ENCODE measurements around the gene MORC1.
"Not testable (repeated sequence)": the region's sequence is repeated elsewhere in the genome, so short reads cannot be mapped to it uniquely, and the experiment has no call there.

The MORC1 gene

DNA sequence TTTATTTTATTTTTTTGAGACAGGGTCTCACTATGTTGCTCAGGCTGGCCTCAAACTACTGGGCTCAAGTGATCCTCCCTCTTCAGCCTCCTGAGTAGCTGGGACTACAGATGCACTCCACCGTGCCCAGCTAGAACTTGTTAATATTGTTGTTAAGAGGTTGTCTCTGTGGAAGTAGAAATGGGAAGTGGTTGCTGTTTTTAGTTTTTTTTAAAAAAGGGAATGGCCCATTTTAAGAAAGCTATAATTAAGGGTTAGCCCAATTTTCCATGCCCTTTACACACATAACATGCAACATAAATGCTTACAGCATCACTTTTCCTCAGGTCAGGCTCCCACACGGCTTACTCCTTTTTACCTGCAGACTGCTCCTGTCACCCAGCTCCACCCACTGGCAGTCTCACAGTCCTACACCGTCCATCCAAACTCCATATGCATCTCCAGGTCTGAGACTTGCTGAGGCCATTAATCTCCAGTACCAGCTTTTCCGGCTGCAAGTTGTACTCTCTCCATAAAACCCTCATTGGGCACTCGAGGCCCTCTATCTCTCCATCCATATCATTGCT, 19.8 kb downstream of the MORC1 start:
- DNase-seq = no peak

DNA sequence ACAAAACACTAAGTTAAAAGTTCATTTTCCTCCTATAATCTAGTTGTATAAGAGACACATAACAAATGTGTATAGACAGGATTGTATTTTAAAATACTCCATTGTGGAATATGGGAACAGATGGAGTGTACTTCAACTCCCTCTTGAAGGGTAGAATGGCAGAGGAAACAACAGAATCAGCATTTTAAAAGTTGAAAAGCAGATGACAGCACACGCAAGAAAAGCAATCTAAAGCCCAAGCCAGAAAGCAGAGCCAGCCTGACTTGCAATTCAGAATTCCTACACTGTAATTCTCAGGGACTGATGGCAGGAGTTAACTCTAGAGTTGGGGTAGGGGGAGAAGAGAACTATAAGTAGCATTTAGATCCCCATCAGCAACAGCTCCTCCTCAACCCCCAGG, 22.8 kb downstream of the MORC1 start:
- no peak for DNase-seq

DNA sequence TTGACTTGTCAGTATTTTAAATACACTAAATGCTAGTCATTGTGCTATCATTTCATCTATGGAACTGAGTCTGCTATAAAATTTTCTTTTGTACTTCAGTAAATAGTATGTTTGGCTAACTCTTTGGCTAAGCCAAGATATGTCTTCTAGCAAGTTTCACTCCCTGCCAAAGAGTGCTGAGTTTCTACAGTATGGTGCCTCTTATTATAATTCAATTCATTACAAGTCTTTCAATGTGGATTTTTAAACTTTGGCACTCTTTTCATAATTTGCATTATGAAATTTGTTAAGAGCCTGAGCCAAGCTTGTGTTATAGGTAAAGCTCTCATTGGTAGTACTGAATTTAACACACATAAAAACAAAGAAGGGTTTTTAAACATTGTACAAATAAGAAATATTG, 24.4 kb downstream of the MORC1 start:
- no peak for DNase-seq

DNA sequence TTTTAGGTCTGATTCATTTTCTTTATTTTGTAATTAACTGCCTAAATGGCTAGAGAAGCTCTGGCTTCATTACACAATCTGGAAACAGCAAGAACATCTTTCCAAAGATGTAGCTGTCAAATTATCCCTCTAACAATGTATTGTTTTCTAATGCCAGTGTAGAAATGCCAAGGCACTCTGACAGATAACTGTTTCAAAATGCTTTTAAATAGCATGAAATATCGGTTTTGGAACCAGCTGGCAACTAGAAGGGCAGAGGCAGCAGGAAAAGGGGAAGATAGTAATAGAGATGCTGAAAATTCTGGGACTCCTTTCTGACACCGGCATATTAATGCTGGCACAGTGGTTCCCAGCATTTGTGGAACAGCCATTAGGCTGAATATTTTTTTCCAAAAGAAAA, 26.1 kb downstream of the MORC1 start:
- no peak for DNase-seq

DNA sequence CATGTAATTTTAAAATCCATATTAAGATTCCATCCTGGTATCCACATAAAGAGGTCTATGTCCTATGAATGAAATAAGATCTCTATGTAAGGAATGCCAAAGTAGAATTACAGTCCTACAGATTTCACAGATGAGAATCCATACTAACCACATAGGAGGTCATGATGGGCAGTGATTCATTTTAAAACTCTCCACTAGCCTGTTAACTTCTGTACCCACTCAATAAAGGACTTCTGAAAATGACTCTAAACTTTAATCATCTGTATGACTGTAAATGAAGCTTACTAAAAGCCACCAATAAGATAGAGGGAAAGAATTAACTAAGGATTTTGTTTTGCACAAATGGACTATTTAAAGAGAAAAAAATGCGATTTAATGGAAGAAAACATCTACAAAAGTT, 28.7 kb downstream of the MORC1 start:
- no peak for DNase-seq

DNA sequence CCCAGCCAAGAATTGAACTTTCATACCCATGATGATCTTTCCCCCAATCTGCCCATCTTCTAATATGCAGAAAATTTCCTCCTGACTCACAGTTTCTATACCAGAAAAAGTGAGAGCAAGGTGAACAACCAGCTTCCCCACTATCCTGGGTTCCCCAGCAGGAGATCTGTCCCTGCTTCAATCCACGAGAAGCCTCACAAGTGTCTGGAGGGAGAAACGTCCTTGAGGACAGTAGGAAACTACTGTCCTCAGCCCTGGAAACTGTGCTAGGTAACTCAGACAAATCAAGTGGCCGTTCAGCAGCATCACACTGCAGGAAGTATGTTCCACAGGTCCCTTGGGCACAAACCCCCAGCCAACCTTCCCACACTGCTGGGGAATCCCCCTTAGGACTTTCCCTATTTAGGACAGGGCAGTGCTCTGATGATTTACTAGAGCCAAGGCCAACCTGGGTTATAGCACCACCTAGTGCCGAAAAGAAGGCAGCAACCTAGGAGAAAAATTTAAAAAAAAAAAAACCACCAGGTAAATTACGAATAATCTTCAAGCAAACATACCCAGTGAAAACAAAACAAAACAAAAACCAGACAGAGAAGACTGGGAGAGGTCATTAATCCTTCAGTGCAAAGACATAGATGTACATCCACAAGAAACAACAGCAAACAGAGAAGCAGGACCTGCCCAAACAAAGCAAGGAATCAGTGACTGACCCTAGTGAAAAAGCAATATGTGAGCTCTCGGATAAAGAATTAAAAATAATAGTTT, 36.0 kb downstream of the MORC1 start:
- DNase-seq = no peak

DNA sequence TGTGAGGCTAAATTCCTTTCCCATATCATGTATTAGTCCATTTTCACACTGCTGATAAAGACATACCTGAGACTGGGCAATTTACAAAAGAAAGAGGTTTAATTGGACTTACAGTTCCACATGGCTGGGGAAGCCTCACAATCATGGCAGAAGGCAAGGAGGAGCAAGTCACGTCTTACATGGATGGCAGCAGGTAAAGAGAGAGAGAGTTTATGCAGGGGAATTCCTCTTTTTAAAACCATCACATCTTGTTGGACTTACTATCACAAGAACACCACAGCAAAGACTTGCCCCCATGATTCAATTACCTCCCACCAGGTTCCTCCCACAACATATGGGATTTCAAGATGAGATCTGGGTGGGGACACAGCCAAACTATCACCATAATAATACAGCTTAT, 37.8 kb downstream of the MORC1 start:
- DNase-seq = not testable (repeated sequence)

DNA sequence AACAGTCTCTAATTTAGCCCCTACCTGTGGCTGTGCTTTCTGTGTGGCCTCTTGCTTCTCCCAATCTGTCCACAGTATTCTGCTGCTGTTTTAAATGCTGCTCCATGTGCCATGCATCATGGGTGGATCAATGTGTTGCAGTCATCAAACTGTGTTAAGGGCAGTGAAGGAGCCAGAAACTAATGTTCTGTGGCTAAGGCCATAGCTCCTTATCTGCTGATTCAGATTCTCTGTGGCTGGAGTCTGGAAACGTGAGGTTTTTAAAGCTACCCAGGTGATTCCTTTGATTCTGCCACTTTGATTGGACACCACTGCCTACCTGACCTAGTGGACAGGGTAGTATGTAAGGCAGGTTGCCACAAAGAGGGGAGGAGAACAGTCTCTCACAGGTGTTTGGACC, 44.8 kb downstream of the MORC1 start:
- DNase-seq = no peak

DNA sequence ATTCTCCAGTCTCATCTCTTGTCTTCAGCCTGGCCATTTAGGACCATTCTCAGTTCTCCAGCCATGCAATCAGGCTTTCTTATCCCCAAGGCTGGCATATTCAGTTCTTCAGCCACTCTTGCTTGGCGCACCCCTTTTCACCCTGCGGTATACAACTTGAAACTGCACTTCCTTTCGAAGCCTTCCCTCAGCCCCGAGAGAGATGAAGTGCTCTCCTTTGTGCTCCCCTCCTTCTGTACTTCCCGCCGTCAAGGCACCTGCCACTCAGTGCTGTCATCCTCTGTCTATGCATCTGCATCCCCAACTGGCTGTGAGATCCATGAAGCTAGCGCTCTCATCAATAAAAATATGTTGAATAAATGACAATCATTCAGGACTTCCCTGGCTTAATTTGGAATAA, 45.7 kb downstream of the MORC1 start:
- no peak for DNase-seq

DNA sequence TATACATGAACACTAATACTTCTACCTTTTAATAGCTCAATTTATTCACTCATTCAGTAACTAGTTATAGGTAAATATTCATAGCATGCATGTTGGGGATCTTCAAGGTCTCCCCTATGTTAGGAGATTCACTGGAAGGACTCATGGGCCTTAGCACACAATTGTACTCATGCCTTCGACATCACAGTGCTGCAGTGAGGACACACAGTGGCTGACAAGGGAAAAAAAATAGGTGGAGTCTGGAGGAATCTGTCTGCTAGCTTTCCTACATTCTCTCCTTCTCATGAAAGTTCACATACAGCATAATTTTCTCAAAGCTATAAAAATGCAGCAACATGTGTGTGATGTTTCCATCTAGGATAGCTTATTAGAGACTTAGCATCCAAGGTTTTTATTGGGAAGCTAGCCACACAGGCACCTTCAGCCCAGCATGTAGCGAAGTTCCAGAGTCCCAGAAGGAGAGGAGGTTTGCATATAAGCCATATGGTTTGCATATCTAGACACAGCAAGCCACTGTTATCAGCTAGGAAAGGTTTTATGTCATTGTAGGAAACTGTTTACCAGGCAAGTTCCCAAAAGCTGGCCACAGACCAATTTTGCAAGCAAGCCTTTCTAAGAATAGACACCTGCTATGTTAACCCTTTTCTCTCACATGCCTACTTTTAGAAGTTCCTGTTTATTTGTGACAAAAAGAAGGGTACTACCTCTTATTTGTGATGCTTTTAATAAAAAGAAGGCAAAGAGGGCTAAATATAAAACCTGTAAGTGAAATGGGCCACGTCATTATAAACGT, 46.4 kb downstream of the MORC1 start:
- DNase-seq = no peak

DNA sequence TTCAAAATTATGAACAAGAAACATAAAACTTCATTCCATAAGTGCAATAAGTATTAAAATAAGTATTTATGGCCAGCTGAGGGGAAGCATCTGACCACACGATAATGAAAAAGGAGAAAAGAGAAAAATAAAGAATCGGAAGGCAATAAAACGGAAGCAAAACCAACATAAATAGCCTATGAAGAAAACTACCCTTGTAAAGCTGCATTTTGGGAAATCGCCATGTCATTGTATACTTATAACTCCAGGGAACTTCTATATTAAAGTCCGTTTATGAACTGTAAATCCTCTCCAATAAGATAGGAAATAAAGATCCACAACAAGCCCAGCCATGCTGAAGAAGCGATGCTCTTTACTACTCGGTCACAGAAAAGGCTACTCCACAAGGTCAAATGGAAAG, 47.7 kb downstream of the MORC1 start:
- no peak for DNase-seq

DNA sequence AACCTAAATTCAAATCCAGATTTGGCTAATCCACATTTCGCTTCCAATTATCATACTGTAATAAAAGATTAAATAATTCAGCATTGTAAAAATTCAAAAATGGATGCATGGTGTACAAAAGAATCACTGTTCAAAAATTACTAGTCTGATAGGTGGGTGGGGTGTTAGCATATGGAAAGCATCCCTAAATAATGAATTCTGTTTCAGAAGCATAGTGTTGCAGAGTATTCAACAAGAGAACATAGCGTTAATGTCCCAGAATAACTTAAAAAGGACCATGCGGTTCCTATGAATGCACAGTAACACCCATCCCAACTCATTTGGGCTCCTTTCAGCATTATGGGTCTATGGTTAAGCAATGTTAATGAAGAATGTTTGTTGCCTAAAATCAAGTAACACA, 51.1 kb downstream of the MORC1 start:
- DNase-seq = no peak

DNA sequence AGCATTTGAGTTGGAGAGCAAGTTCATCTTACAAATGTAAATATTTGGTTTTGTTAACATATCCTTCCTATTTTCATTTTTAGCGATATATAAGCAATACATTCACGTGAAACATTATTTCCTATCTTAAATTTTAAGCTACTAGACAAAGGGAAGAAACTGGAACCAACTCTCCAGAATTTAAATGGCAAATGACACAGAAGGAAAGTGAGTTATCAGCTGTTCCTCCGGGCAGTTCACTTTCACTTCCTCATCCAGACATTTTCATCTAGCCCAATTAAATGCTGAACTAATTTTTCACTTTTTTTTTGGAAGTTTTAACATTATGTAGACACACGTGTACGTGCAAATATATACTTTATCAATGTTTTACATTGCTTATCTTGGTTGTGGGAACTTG, 58.7 kb downstream of the MORC1 start:
- DNase-seq = no peak

DNA sequence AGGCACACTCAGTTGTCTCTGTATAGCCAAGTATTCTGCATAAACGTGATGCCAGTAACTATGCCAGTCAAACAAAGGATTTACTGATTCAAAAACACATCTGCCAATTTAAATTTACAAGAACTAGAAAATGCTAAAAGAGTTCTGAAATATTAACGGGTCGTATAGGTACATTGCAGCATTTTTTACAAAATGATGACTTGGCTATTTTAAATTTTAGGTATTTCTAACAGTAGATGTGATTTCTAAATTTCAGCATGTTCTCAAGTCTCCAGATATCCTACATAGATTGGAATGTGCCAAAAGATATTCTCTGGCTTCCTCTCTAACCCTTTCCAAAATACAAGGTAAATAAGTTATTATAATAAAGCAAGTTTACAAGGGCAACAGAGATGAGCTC, 60.3 kb downstream of the MORC1 start:
- no peak for DNase-seq

DNA sequence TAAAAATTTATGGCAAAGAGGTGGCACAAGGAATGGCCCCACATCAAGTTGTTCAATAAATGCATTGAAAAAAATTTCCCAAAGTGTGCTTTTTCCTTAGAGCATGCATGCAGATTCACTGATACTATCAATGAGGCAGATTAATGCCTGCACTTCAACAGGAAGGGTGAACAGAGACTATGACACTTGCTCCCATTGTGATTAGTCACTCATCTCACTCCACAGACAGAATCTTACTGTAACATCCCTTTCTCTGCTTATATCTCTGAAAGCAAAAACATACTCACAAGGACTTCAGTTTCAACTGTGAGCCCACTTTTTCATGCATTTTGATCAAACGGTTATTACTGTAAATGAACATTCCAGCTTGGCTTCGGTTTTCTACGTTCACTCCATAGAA, 60.9 kb downstream of the MORC1 start:
- DNase-seq = no peak

DNA sequence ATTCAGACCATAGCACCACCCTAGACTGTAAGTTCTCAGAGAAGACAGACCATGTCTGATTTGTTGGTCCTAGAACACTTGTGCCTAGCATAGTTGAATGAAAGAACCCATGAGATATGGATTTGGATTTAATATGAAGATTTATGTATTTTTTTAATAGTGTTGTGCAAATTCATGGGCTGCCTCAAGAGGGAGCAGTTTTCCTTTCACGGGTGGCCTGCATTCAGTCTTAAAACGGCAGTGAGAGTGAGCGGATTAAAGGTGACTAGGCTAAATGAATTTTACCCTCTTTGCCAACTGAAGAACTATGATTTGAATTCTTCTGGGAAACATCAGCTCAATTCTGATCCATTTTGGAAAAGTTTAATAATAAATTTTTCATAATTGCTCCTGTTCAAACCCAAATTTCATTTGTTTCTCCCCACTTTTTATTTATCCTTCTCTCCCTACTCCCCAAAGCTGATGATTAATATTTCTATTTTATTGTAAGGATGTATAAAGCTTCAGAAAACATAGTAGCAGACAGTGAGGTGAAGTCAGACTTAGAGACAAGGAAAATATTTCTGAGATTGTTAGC, 67.3 kb downstream of the MORC1 start:
- DNase-seq = no peak

DNA sequence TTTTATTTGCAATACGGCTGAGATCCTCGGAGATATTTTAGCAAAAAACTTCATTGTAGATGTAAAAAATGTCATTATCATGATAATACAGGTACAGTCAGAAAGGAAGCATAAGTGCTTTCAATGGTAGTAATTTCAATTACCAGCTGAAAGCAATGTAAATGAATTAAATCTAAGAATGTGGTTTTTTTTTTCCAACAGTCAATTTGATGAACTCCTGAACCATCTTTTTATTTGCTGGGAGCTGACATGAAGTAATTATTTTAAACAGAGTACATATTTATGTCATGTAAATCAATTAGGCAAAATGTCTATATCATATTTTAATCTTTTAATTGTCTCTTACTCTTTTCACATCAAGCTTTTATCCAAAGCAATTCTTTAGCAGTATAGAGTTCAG, 70.6 kb downstream of the MORC1 start:
- DNase-seq = no peak

DNA sequence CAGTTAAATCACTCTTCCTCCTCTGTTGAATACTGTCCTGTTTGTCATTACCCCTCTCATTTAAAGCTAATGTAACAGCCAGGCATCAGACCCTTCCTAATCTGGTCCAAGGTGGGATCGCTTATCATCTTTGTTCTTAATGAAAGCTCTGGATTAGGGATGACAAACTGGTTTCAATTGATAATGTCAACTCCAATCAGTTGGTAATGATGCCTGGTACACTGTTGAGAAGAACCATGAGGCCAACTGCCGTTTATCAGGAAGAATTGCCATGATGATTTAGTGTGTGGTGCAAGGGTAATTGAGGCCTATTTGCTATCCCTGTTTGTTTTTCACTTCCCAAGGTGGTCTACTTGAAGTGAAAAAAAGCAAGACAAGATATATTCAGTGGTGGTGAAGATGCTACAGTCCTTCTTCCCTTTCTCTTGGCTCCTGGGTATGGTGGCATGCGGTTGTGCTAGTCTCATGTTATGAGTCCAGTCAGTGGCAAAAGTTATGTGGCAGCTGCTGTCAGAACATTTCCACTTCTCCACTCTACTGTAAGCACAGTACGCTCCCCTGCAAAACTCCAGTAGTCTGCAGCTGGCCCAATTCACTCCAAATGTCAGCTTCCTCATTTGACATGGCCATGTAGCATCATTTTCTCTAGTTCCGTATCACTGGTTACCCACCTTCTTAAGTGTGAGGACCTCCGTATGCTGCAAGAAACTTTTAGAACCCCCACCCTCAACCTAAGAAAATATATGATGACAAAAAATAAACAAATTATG, 72.5 kb downstream of the MORC1 start:
- DNase-seq = no peak

DNA sequence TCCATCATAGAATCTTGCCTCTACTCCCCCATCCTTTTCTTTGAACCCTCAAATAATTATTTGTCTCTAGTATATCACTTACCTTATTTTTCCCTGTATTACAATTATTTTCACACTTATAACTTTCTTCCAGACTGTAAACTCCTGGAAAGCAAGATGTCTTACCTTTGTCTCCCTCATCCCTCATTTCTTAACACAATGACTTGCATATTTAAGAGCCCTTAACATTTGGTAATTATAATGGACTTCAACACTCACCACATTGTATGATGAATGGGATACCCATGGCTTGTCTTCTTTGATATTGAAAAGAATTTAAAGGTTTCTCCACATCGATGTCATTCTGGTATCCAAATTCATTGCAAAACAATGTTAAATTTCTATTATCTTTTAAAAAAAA, 82.9 kb downstream of the MORC1 start:
- DNase-seq = no peak

DNA sequence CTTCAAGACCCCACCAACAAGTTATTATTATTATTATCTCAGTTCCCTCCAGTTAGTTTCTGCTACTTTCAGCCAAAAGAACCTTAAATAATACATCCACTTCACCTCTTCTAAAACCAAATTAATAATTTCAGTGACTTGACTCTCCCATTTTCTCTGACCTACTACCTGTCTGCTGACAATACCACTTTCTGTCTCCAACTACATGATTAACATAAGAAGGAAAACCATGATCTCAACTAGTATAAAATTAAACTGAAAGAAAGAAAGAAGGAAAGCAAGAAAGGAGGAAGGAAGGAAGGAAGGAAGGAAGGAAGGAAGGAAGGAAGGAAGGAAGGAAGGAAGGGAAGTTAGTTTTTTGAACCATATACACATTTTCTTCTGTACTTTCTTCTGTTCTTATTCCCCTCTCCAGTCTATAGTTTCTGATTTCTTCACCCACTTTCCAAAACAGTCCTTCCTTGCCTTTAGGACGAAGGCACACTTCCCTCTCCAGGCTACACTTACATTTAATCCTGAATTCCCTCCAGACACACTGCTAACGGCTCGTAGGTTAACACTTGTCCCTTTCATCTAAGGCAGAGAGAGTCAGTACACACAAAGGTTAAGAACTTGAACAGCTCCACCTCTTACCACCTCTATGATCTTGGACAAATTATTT, 84.8 kb downstream of the MORC1 start:
- no peak for DNase-seq

DNA sequence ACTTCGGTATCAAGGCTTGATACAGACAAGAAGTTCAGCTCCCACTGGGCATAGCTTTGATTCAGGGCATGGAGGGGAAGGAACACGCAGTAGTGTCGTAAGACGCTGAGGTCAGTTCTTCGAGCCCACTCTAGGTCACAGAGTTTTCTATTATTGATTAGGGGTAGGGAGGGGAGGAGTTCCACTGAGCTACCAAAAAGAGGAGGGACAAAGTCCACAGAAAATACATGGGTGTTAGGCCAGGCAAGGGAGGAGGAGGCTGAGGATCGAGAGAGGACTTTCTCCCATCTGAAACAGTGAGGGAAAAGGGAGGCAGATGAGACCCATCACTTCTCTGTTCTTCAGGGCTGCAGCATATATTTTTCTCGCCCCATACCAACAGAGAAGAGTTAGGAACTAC, 89.2 kb downstream of the MORC1 start:
- no peak for DNase-seq

DNA sequence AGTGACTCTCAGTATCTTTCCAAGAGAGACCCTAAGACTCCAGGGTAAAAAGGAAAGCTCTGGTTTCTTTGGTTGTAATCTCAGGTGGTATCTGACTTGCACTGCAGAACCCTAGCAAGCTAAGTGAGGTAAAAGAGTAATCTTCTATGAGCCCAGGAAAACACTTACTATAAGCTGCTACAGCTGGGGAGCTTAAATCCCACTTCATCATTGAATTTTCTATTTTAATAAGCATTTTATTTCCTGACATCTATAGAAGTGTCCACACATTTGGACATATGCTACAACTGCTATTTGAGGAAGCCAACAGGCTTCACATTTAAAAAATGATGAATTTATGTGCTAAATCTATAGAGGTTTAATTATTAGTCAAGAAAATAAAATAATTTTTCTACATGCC, 91.1 kb downstream of the MORC1 start:
- no peak for DNase-seq

DNA sequence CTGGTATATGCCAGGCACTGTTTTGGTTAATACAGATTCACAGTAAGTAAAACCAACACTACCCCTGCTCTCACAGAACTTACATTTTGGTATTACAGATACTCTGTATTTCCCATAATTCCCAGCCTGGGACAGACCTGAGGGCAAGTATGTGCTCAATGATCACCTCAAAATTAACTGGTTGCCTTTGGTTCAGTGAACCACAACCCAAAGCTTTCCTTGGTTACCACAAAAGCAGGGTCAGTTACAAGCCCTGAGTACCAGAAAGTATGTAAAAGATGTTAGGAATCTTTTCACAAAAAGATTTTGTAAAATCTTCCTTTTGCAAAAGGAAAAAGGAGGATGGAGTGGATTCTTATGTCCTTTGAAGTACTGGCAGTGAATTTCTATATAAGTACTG, 92.0 kb downstream of the MORC1 start:
- DNase-seq = no peak

All from effector CD4-positive, alpha-beta T cell (primary cell).